ENCODE data around the gene VPS26A. TPM values are rescaled to one million over a fixed set of nuclear protein-coding genes. Genes with fewer than 3 reads are reported as not detected.
A peak's percentile ranks its signal among the peaks of the same experiment; 100 is the strongest.
"Not testable (repeated sequence)": the region's sequence is repeated elsewhere in the genome, so short reads cannot be mapped to it uniquely, and the experiment has no call there.

VPS26A gene
- total RNA-seq, 1 donor from 2014 or later = 42.6 TPM

DNA sequence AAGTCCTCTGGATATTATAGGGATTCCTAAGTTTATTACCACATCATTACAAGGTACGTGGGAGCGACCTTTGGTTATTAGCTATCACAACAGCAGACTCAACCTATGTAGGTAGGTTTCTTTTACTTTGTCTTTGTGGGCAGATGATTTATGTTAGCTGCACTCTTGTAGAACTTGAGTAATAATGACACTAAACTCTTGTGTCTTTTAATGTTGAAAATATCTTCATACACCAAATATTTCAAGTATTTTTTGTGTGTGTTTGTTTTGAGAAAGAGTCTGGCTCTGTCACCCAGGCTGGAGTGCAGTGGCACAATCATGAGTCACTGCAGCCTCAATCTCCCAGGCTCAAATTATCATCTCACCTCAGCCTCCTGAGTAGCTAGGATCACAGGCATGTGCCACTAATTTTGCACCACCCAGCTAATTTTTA, 36.8 kb downstream of the VPS26A start:
- peaks cover 4% of the 10 kb centered on the region for H3K36me3 ChIP-seq (ENCODE audit: control insufficient read depth, insufficient read depth, low read length)
- FAIRE-seq = no peak
- no peak overlapping the region for H3K4me3 ChIP-seq (ENCODE audit: low read depth, low read length)
- DNase-seq (ENCODE audit: low read depth) = peak; percentile 9
- TF ChIP-seq, protein P1, sequence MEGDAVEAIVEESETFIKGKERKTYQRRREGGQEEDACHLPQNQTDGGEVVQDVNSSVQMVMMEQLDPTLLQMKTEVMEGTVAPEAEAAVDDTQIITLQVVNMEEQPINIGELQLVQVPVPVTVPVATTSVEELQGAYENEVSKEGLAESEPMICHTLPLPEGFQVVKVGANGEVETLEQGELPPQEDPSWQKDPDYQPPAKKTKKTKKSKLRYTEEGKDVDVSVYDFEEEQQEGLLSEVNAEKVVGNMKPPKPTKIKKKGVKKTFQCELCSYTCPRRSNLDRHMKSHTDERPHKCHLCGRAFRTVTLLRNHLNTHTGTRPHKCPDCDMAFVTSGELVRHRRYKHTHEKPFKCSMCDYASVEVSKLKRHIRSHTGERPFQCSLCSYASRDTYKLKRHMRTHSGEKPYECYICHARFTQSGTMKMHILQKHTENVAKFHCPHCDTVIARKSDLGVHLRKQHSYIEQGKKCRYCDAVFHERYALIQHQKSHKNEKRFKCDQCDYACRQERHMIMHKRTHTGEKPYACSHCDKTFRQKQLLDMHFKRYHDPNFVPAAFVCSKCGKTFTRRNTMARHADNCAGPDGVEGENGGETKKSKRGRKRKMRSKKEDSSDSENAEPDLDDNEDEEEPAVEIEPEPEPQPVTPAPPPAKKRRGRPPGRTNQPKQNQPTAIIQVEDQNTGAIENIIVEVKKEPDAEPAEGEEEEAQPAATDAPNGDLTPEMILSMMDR (IDR thresholded peaks at IDR 0.05; ENCODE audit: insufficient read depth, low read length, severe bottlenecking) = no peak
- H3K27me3 ChIP-seq (ENCODE audit: control insufficient read depth, insufficient read depth, low read length) = no peaks in the 10 kb centered on the region

DNA sequence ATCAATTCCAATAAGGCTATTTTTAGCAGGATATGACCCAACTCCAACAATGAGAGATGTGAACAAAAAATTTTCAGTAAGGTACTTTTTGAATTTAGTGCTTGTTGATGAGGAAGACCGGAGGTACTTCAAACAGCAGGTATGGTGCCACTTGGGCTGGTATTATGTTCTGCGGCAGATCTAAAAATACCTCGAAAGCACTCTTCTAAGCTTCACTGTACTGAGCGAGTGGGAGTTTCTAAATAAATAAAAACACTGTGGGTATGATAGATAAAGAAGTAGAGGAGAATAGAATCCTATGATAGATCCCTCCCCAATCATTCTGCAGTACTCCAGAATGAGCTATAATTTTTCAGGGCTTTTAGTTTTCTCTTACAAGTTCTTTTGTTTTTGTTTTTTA, 44.5 kb downstream of the VPS26A start:
- no peak overlapping the region for H3K4me3 ChIP-seq (ENCODE audit: low read depth, low read length)
- TF ChIP-seq, protein P1 (IDR thresholded peaks at IDR 0.05; ENCODE audit: insufficient read depth, low read length, severe bottlenecking) = no peak
- H3K36me3 ChIP-seq (ENCODE audit: control insufficient read depth, insufficient read depth, low read length) = peaks cover 4% of the 10 kb centered on the region
- DNase-seq (ENCODE audit: low read depth) (no peak), FAIRE-seq (no peak)
- no peaks in the 10 kb centered on the region for H3K27me3 ChIP-seq (ENCODE audit: control insufficient read depth, insufficient read depth, low read length)

DNA sequence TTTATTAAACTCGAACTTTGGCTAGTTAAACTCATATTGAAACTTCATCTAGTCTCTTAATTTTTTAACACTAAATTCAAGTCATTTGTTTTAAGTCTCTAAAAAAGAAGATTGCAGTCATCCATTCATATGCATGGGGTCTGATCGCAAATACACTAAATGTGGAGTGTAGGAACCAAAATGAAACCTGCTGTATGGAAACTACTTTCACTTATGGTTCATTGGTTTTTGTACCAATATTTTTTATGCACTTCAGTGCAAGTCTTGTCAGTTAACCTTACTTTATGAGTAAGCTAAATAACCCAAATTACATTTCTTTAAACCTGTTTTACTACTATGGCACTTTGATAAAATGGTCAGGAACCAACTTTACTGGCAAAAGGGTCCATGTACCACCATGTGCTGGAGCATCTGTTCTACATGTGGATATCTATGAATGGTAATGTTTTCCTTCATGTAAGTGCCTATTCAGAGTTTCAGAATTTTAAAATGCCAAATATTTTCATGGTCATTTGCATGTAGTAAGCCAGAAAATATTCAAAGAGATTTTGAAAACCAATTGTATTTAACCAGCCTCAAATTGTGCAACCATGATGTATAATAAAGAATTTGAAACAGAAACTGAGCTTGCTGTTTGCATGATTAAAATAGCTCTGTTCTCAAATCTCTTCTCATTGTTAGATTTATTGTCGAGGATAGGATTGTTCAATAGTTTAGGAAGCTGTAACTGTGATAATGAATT, 48.4 kb downstream of the VPS26A start:
- no peak for DNase-seq (ENCODE audit: low read depth)
- H3K36me3 ChIP-seq (ENCODE audit: control insufficient read depth, insufficient read depth, low read length) = peaks cover 4% of the 10 kb centered on the region

DNA sequence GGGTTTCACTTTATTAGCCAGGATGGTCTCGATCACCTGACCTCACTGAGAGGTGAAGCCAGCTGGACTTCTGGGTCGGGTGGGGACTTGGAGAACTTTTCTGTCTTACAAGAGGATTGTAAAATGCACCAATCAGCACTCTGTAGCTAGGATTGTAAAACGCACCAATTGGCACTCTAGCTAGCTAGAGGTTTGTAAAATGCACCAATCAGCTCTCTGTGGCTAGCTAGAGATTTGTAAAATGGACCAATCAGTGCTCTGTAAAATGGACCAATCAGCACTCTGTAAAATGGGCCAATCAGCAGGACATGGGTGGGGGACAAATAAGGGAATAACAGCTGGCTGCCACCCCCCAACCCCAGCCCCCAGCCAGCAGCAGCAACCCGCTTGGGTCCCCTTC, 51.3 kb downstream of the VPS26A start:
- not testable (repeated sequence) for DNase-seq (ENCODE audit: low read depth); FAIRE-seq; H3K27me3 ChIP-seq (ENCODE audit: control insufficient read depth, insufficient read depth, low read length); H3K4me3 ChIP-seq (ENCODE audit: low read depth, low read length); H3K36me3 ChIP-seq (ENCODE audit: control insufficient read depth, insufficient read depth, low read length)

More for the DNA sequence above, 48.4 kb downstream of the VPS26A start:
- Histone ChIP-seq H3K27me3 (ENCODE audit: control insufficient read depth, insufficient read depth, low read length) (no peaks in the 10 kb centered on the region), H3K4me3 (ENCODE audit: low read depth, low read length) (no peak overlapping the region)
- no peak for FAIRE-seq
- TF ChIP-seq, protein P1 (IDR thresholded peaks at IDR 0.05; ENCODE audit: insufficient read depth, low read length, severe bottlenecking) = no peak

DNA sequence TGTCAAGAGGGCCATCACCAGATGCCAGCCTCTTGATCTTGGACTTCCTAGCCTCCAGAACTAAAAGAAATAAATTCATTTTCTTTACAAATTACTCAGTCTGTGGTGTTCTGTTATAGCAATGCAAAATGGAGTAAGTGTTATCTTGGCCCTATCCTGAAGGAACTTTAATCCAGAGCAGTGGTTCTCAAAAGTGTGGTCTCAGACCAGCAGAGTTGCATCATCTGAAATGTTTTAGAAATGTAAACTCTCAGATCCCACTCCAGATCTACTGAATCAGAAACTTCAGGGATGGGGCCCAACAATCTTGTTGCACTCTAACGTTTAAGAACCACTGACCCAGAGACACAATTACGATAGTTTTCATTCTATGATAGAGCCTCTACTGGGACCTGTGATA, 52.8 kb downstream of the VPS26A start:
- FAIRE-seq = no peak
- H3K27me3 ChIP-seq (ENCODE audit: control insufficient read depth, insufficient read depth, low read length) = no peaks in the 10 kb centered on the region
- no peak for DNase-seq (ENCODE audit: low read depth)
- no peak overlapping the region for H3K4me3 ChIP-seq (ENCODE audit: low read depth, low read length)
- H3K36me3 ChIP-seq (ENCODE audit: control insufficient read depth, insufficient read depth, low read length) = no peaks in the 10 kb centered on the region
- TF ChIP-seq, protein P1 (IDR thresholded peaks at IDR 0.05; ENCODE audit: insufficient read depth, low read length, severe bottlenecking) = no peak

DNA sequence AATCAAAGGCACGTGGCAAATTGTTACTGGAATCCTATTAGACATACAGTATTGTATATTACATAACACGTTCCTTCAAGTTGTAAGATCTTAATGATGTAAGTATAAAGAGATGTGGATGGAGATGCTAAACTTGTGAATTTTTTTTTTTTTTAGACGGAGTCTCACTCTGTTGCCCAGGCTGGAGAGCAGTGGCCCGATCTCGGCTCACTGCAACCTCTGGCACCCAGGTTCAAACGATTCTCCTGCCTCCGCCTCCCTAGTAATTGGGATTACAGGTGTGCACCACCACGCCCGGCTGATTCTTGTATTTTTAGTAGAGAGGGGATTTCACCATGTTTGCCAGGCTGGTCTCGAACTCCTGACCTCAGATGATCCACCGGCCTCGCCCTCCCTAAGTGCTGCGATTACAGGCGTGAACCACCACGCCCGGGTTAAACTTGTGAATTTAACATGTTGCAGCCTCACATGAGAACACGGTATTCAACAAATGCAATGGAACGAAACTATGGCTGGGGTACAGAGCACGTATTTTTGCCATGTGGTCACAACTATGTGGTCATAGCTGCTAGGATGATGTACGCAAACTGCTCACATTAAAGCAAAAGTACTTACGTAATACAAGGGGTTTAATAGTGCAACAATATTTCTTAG, 55.2 kb downstream of the VPS26A start:
- FAIRE-seq (no peak), DNase-seq (ENCODE audit: low read depth) (no peak)
- Histone ChIP-seq H3K4me3 (ENCODE audit: low read depth, low read length) (peak overlapping the region; percentile 81), H3K36me3 (ENCODE audit: control insufficient read depth, insufficient read depth, low read length) (peaks cover 2% of the 10 kb centered on the region), H3K27me3 (ENCODE audit: control insufficient read depth, insufficient read depth, low read length) (no peaks in the 10 kb centered on the region)
- TF ChIP-seq, protein P1 (IDR thresholded peaks at IDR 0.05; ENCODE audit: insufficient read depth, low read length, severe bottlenecking) = no peak

Data from bronchial epithelial cell (primary cell).